Choroid plexus epithelial cell (primary cell): ENCODE results near the gene HOXD12.
A peak's percentile ranks its signal among the peaks of the same experiment; 100 is the strongest.

Source experiments
- DNase-seq: peaks from one replicate; pipeline ENCODE4 v3.0.0-alpha.2; 2010; ENCODE audit warnings: low read depth
- H3K4me3 ChIP-seq: 2 replicates; pipeline ENCODE4 v1.5.1; 2011; ENCODE audit warnings: low read depth, mild to moderate bottlenecking, control low read depth, low read length, moderate library complexity
- CTCF ChIP-seq: conservative IDR thresholded peaks from 2 replicates; pipeline ENCODE4 v1.5.1; 2011; ENCODE audit warnings: low read depth, mild to moderate bottlenecking, control low read depth, inconsistent platforms, low read length, moderate library complexity

Gene HOXD12

GRCh38 chr2:176076796-176077195 lies 22.8 kb upstream of the HOXD12 start:
- H3K4me3 ChIP-seq: no peak overlapping the region
- DNase-seq: no peak
- TF ChIP-seq CTCF: no peak

- H3K4me3 ChIP-seq: no peak overlapping the region
- no peak for DNase-seq
- TF ChIP-seq CTCF: no peak
These were observed 20.9 kb upstream of the HOXD12 start for GRCh38 chr2:176078541-176079284.

GRCh38 chr2:176079285-176079830 lies 20.2 kb upstream of the HOXD12 start:
- no peak for TF ChIP-seq CTCF
- no peak for DNase-seq
- no peak overlapping the region for H3K4me3 ChIP-seq

- no peak overlapping the region for H3K4me3 ChIP-seq
- DNase-seq: peak; percentile 10
- peak; percentile 24 for TF ChIP-seq CTCF
These were observed 19.6 kb upstream of the HOXD12 start for GRCh38 chr2:176079831-176080539.

GRCh38 chr2:176080540-176081375 lies 18.8 kb upstream of the HOXD12 start:
- TF ChIP-seq CTCF: no peak
- no peak overlapping the region for H3K4me3 ChIP-seq
- no peak for DNase-seq

- no peak for TF ChIP-seq CTCF
- H3K4me3 ChIP-seq: no peak overlapping the region
- no peak for DNase-seq
These were observed 18.2 kb upstream of the HOXD12 start for GRCh38 chr2:176081376-176081836.
